Cerebellar nuclear complex (tissue), 1 donor: ENCODE results near the gene ADCY3.
A peak's percentile ranks its signal among the peaks of the same experiment; 100 is the strongest.
"Not testable (repeated sequence)": the region's sequence is repeated elsewhere in the genome, so short reads cannot be mapped to it uniquely, and the experiment has no call there.

Source experiments
- DNase-seq, 2 experiments: peaks; one replicate each; lab custom pipeline; 2025; lab: John Stamatoyannopoulos, UW

ADCY3 gene

DNA sequence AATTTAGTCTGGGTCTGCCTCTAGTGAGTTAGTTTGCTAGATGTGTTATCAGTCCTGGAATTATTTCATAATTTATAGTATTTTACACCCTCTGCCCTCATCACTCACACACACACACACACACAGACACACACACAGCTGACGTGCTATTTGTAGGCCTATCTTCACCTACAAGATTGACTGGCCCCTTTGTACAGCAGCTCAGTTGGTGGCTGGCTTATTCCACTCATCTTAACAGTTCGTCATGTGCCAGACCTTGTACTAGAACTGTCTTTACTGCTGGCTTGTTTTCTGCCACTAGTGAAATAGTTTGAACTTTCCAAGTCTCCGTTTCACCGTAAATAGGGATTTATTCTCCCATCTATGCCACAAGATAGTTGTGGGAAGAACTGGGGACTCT, 105.5 kb downstream of the ADCY3 start:
- no peak for DNase-seq

DNA sequence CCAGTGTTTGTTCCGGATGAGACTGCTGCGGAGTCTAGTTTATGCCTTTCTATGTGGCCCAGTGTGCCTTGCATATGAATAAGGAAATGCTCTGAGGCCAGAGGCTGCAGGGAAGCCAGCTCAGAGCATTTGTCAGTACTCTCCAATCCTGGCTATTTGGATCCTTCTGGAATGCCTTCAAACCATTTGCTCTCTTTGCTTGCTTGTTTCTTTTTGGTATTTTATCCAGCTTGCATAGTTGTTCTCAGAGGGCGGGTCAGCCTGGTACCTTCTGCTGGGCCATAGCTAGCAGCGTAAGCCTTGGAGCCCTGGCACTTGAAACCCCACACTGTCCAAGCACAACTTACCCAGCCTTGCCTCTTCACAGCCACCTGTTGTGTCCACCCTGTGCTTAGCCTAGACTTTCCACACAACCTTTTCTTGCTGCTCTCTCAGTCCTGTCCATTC, 106.3 kb downstream of the ADCY3 start:
- DNase-seq = no peak

DNA sequence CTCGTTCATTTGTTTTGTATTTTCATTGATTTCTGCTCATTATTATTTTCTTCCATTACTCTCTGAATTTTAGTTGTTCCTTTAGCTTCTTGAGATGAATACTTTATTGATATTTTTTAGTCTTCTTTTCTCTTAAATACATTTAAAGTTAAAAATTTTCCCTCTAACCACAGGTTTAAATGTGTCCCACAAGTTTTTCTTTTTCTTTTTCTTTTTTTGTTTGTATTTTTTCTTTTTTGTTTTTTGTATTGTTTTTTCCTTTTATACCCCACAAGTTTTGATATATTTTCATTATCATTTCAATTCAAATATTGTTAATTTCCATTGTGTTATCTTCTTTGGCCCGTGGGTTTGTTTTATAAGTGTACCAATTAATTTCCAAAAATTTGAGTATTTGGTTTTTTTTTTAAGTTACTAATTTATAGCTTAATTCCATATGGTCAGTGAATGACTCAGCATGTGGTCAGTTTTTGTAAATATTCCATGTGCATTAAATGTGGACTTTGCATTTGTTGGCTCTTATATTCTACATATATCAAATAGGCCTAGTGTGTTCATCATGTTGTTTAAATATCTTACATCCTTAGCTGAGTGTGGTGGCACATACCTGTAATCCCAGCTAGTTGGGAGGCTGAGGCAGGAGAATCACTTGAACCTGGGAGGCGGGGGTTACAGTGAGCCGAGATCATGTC, 110.6 kb downstream of the ADCY3 start:
- no peak for DNase-seq

DNA sequence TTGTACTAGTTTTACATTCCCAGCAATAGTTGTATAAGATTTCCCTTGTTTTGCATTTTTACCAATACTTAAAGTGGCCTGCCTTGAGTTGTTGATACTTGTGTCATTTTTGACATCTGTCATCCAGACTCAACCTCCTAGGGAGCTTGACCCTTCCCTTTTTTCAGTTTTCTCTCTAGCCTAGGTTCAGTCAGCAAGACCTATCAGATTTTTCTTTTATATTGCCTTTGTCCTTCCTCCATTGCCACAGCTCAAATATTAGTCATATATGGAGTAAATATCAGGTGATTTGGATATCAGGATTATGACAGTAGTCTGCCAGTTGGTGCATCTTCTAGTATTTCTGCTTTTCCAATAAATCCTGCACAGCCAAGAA, 113.4 kb downstream of the ADCY3 start:
- DNase-seq = no peak

DNA sequence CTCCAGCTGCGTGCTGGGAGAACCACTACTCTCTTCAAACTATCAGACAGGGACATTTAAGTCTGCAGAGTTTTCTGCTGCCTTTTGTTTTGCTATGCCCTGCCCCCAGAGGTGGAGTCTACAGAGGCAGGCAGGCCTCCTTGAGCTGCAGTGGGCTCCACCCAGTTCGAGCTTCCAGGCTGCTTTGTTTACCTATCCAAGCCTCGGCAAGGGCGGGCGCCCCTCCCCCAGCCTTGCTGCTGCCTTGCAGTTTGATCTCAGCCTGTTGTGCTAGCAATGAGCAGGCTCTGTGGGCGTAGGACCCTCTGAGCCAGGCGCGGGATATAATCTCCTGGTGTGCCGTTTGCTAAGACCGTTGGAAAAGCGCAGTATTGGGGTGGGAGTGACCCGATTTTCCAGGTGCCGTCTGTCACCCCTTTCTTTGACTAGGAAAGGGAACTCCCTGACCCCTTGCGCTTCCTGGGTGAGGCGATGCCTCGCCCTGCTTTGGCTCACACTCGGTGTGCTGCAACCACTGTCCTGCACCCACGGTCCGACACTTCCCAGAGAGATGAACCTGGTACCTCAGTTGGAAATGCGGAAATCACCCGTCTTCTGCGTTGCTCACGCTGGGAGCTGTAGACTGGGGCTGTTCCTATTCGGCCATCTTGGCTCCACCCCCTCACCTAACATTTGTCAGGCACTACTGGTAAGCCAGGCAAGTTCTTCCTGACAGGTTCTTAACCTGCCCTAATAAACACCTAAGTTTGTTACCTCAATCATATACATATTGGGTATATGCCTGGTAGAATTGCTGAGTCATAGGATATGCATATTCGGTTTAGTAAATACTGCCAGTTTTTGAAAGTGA, 114.0 kb downstream of the ADCY3 start:
- not testable (repeated sequence) for DNase-seq

DNA sequence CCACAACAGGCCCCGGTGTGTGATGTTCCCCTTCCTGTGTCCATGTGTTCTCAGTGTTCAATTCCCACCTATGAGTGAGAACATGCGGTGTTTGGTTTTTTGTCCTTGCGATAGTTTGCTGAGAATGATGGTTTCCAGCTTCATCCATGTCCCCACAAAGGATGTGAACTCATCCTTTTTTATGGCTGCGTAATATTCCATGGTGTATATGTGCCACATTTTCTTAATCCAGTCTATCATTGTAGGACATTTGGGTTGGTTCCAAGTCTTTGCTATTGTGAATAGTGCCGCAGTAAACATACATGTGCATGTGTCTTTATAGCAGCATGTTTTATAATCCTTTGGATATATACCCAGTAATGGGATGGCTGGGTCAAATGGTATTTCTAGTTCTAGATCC, 119.5 kb downstream of the ADCY3 start:
- DNase-seq = not testable (repeated sequence)

DNA sequence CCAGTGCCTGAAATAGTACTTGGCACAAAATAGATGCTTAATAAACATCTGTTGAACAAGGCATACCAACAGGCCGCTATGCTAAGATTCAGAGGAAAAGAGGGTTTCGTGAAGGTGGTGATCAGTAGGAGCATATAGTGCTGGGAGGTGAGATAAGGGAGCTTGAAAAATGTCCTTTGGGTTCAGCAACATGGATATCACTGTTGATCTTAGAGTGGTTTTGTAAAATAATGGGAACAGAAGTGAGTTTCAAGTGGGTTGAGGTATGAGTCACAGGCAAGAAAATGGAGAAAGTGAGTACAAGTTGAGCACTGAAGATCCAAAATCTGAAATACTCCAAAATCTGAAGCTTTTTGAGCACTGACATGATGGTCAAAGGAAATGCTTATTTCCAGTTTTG, 122.4 kb downstream of the ADCY3 start:
- no peak for DNase-seq

DNA sequence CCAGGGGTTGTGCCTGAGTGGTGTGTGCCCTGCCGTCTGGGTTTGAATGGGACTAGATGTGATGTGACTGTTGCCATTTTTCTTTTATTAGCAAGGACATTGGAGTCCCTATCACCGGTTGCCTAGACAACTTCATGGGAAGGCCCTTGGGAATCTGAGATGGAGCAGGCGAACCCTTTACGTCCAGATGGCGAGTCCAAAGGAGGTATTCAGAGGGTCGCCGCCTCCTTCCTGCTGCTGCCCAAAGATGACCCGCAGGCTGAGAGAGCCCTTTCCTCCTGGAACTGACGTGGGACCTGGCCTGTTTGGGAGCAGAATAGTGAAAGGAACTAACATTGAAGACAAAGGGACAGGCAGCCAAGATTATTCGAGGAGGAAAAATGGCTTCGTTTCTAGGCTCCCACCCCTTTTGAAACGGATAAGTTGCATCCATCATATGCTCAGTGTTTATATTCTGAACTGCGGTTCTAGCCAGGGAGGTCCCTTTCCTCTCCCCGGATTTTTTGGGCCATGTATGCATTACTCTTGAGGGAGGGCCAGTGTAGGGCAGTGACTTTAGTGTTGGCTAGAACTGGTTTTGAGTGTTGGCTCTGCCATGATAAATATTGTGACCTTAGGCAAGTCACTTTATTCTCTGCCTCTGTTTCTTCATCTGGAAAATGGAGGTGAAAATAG, 126.1 kb downstream of the ADCY3 start:
- DNase-seq = no peak

DNA sequence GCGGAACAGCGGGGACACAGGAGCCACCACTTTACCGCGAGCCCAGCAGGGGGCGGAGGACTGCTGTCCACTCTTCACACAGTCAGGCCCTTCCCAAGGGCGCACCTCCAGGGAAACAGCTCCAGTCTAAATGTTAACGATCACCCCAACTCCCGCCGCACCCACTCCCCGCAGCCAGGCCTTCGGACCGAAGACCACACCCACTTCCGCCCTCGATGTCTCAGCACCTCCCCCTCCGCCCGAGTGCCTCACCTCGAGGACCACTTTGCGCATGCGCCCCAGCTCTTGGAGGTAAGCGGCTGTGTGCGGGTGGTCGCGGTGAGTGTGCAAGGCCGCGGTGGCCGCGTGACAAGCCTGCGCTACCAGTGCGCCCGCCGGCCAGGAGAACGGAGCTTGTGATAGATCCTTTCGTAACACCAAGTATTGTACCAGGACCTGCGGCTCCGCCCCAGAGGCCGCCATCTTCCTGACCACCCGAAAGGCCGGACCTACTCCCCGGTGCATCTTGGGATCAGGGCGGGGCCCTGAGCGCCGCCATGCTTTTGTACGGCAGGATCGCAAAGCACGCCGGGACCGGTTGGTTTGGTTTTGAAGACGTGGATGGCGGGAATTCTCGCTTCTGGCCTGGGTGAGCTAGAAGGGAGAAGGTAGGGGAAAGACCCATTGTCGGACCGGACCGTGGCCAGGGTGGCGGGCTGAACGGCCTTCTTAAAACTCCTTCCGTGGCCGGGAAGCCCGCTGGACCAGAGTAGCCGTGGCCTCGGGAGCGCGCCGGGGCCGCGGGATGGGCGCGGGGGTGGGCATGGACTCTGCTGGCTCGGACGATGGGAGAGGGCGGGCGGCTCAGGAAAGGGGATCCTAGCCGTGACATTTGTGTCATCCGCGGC, 126.9 kb downstream of the ADCY3 start, which contains the start of the genes CENPO and PTRHD1:
CENPO (plus strand) TSS at position 552 of the 887 bp plus-strand sequence. CDS start 495 bp downstream, outside the sequence.
PTRHD1 (minus strand) TSS at position 518 of the 887 bp plus-strand sequence; CDS start at position 504, 14 bp downstream.
- DNase-seq = peak; percentile 54 to 86

DNA sequence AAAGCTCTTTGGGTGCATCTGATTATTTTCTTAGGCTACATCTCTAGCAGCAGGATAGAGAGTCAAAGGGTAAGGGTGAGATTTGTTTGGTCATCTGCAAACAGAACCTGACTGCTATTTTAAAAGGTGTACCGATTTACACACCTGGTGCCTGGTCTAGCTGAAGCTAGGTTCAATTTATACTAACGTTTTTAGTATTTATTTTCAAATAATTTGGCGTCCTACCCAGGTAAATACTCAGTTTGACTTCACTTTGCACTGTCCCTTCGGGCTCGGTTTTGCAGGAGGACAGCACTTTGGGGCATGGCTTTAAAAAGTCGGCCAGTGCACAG, 127.5 kb downstream of the ADCY3 start:
- DNase-seq = no peak

DNA sequence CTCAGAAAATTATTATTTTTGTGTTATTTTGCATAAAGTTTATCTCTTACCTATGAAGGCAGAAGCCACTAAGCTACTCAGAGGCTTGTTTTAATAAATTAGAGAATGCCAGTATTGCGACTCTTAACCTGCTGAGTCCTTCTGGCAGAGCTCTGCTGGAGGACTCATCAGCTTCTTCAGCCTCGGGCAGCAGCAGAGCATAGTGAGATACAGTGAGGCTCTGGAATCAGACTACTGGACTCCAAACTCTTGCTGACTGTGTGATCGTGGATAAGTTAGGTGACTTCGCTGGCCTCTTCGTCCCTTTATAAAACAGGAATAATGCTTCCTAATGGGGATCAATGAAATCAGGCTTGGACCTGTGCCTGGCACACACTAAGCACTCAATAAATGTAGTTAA, 128.6 kb downstream of the ADCY3 start:
- no peak for DNase-seq

DNA sequence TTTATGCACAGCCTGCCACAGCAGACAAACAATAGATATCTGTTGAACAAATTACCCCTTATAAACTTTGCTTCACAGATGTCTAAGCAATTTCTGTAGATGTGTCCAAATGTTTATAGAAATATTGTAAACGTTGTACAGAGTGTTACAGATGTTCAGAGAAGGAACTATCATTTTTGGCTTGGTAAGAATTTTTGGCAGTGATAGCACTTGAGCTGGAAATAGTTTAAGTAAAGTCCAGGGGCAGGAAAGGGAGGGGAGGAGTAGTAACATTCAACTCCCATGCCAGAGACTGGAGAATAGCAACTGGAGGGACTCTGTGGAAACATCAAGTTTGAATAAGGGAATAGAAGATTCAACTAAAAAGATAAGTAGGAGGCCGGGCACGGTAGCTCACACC, 131.2 kb downstream of the ADCY3 start:
- no peak for DNase-seq

DNA sequence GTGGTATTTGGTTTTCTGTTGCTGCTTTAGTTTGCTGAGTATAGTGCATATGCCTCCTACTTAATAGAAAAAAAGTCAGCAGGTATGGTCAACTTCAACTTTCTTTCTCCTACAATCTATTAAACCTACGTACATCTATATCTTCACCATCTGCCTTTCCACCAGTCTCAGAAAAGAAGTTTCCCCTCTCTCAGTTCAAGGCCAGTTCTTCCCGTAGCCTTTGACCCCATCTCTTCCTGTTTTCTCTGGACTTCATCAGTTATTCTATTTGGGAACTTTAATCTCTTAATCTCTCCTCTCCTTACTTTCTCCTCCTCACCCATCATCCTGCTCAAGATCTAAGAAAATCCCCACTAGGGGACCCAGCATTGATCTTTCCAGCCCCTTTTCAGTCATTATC, 132.5 kb downstream of the ADCY3 start:
- DNase-seq = no peak

DNA sequence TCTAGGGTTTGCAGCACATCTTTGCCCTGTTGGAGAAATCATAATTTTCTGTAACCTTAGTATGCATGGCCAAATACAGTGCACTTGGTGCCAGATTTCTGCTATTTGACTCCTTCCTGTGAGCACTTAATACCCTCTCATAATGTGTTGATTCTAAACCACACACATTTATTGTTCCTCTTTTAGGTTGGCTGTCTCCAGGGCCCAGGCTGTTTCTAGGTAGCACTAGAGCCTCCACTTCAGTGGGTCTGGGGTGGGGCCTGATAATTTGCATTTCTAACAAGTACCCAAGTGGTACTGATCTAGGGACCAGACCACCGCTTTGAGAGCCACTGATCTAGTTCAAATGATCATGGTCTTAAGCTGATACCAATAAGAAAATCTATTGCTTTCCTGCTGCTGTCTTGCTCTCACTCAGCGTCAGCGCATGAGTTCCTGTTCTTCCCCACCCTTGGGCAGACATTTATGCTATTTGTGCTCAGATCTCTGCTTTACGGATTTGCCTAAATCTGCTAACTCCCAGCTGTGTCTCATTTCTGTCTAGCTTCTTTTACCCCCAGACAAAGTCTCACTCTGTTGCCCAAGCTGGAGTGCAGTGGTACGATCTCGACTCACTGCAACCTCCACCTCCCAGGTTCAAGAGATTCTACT, 134.2 kb downstream of the ADCY3 start:
- no peak for DNase-seq

DNA sequence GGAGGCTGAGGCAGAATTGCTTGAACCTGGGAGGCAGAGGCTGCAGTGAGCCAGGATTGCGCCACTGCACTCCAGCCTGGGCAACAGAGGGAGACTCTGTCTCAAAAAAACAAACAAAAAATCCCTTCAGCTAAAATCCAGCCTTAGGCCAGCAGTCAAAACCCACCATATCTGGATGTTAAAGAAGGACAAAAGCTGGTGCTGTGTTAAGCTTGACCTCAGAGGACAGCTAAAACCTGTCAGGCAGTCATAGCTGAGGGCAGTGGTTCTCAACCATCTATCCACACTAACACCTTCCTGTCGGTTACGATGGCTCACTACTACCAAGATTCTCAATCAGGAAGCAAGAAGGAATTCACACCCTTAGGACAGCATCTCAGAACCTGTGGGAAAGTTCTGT, 136.4 kb downstream of the ADCY3 start:
- no peak for DNase-seq

DNA sequence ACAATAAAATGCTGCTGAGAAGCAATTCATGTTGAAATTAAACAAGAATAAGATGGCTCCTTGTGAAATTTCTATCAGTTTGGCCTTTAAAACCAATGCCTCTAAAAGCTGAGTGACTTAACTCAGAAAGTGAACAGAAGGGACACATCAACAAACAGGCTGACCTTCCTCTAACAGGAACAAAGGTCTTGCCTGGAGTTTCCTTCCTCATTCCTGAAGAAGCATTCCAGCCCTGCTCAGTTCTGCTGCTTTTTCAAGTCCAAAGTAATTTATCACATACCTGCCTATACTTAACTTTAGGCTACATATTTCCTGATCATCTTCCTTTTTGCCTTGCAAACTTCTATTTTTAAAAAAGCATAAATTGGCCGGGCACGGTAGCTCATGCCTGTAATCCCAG, 140.9 kb downstream of the ADCY3 start:
- DNase-seq = no peak

DNA sequence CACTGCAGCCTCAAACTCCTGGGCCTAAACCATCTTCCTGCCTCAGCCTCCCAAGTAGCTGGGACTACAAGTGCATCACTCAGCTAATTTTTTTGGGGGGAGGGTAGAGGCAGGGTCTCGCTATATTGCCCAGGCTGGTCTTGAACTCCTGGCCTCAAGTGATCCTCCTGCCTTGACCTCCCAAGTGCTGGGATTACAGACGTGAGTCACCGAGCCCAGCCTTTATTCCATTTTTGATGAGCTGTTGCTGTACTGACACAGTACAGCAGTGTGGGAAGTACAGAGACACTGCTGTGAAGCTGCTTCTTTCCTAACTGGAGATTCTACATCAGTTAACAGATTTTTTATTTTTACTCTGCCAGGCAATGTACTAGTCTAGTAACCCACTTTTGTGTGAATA, 145.7 kb downstream of the ADCY3 start:
- no peak for DNase-seq

DNA sequence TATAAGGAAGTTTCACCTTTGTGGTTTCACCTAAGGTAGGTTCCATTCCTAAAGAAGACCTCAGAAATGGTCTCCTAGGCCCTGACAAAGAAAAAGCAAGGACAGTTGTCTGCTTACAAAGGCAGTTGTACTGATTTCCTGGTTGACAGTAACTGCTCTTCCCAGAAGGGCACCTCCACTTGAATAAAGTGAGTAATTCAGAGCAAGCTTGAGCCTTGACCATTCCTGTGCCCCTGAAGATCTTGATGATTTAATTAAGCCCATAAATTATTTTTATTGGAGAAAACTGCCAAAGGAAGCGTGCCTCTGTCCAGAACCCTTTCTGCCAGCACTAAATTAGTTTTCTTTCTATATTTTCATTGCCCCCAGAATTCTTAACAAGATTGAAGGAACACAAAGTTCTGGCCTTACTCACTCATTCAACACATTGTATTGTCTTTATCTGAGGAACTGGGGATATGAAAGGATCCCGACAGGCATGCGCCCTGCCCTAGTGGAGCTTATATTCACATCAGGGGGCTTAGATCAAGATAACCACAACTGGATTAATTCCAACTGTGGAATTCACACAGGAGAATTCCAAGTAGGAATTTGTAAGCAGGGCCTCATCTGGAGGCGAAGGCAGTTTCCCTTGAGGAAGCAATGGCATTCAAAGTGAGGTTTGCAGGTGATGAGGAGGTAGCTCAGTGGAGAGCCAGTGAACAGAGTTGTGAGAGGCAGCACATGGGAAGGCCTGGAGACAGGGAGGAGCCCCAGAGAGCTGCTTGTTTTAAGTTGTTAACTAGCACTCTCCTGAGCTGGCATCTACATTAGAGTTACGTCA, 148.1 kb downstream of the ADCY3 start:
- no peak for DNase-seq

DNA sequence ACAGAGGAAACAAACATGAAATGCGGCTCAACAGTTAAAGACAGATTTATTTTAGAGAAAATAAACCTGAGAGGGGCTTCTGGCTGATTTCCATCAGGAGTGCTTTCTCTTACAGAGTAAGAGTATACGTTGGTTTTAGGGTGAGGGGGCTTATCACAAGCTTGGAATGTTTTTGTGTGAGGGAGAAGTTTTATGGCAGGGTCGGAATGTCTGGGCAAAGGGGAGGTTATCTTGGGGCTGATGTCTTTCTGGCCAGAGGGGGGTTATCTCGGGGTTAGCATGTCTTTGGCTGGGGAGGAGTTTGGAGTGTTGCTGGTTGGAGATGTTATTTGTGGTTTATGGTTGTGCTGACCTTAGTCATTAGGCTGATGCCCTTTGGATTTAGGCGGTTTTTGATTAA, 149.0 kb downstream of the ADCY3 start:
- DNase-seq = no peak
